MCF 10A (cell line): Measurements from ENCODE around the gene LPP. TPM values are rescaled to one million over a fixed set of nuclear protein-coding genes. Genes with fewer than 3 reads are reported as not detected.

Source experiments
- BruUV-seq: library from RNA; stranded (reverse); fragments of 400-500 nt; replicated peaks from 2 replicates; lab custom pipeline; 2021; lab: Mats Ljungman, UMichigan
- CTCF ChIA-PET: fragments of 300-600 bp; sonication (Branson Sonifier 250); formaldehyde crosslinking; extraction: SDS; loops from one replicate; lab custom pipeline; 2021; ENCODE audit warnings: antibody characterized with exemption, inconsistent platforms; lab: Yijun Ruan, JAX
- POLR2A ChIA-PET: fragments of 300-600, 350-650 bp; sonication (Branson Sonifier 250); formaldehyde crosslinking; extraction: SDS; loops from one replicate; lab custom pipeline; 2020; ENCODE audit warnings: antibody characterized with exemption, inconsistent platforms; lab: Yijun Ruan, JAX
- DNase-seq: peaks from one replicate; pipeline ENCODE4 v3.0.0-alpha.2; 2018; ENCODE audit not compliant: unreplicated experiment
- H3K27ac Mint-ChIP-seq: one replicate; pipeline ENCODE4 v1.8.0; 2022; ENCODE audit warnings: mild to moderate bottlenecking, low read depth, mixed read lengths; ENCODE audit not compliant: unreplicated experiment
- H3K27me3 Mint-ChIP-seq: one replicate; pipeline ENCODE4 v1.8.0; 2022; ENCODE audit warnings: mixed read lengths; ENCODE audit not compliant: insufficient read depth, unreplicated experiment
- H3K36me3 Mint-ChIP-seq: one replicate; pipeline ENCODE4 v1.8.0; 2022; ENCODE audit warnings: mild to moderate bottlenecking, moderate library complexity, mixed read lengths; ENCODE audit not compliant: insufficient read depth, unreplicated experiment
- H3K4me1 Mint-ChIP-seq: one replicate; pipeline ENCODE4 v1.8.0; 2022; ENCODE audit warnings: mixed read lengths; ENCODE audit not compliant: insufficient read depth, unreplicated experiment
- H3K4me3 Mint-ChIP-seq: one replicate; pipeline ENCODE4 v1.8.0; 2022; ENCODE audit warnings: mild to moderate bottlenecking, moderate library complexity, mixed read lengths; ENCODE audit not compliant: unreplicated experiment
- H3K9me3 Mint-ChIP-seq: one replicate; pipeline ENCODE4 v1.8.0; 2022; ENCODE audit warnings: mixed read lengths; ENCODE audit not compliant: unreplicated experiment
- CTCF ChIP-seq: fragments of 200-600 bp; IDR thresholded peaks from one replicate; pipeline ENCODE4 v1.8.0; 2022; ENCODE audit warnings: antibody characterized with exemption, mild to moderate bottlenecking; ENCODE audit not compliant: unreplicated experiment
- intact Hi-C: fragments of 100-400 bp; cut with micrococcal nuclease; formaldehyde crosslinking; loops from 2 replicates; pipeline ENCODE4 v1.14.1; 2022
- total RNA-seq: library from RNA; stranded (reverse); gene quantifications from 2 replicates; pipeline ENCODE4 v1.2.3, GENCODE V29; 2022

LPP gene
- total RNA-seq, 1 experiment from 2014 or later, result 117 TPM

- ChIA-PET CTCF (interaction anchor here (0.6 to 0.9 kb wide), 2 partner anchors 63 to 80 kb away, joined by 3 read pairs; no protein-coding TSS in a partner anchor), POLR2A (interaction anchor here (2.1 kb wide), 1 partner anchor 40 kb away, joined by 6 read pairs; no protein-coding TSS in a partner anchor)
- Mint-ChIP-seq H3K36me3 (no peaks in the 10 kb centered on the region), H3K9me3 (no peaks in the 10 kb centered on the region), H3K4me3 (no peak overlapping the region), H3K27ac (no peak overlapping the region), H3K4me1 (peaks cover 22% of the 10 kb centered on the region), H3K27me3 (no peaks in the 10 kb centered on the region)
- peak; percentile 18 for DNase-seq
- BruUV-seq, result no TSS peak
- no peak for TF ChIP-seq CTCF
- intact Hi-C loops, result no loop called here
These were observed 754.3 kb downstream of the LPP start for GRCh38 chr3:188908002-188908850.

GRCh38 chr3:188911026-188911850 is 757.3 kb downstream of the LPP start:
- ChIA-PET POLR2A (interaction anchor here (0.6 kb wide), 1 partner anchor 225 kb away, joined by 3 read pairs; no protein-coding TSS in a partner anchor), CTCF (interaction anchor here (0.6 kb wide), 1 partner anchor 377 kb away, joined by 3 read pairs; no protein-coding TSS in a partner anchor)
- BruUV-seq, result no TSS peak
- no peaks in the 10 kb centered on the region for H3K9me3 Mint-ChIP-seq
- H3K36me3 Mint-ChIP-seq, result no peaks in the 10 kb centered on the region
- DNase-seq, result no peak
- H3K4me3 Mint-ChIP-seq, result no peak overlapping the region
- no peak overlapping the region for H3K27ac Mint-ChIP-seq
- H3K27me3 Mint-ChIP-seq, result no peaks in the 10 kb centered on the region
- H3K4me1 Mint-ChIP-seq, result no peaks in the 10 kb centered on the region
- intact Hi-C loops, result no loop called here
- no peak for TF ChIP-seq CTCF

- H3K27me3 Mint-ChIP-seq, result no peaks in the 10 kb centered on the region
- no peak for TF ChIP-seq CTCF
These were observed 759.1 kb downstream of the LPP start for GRCh38 chr3:188913084-188913483.

GRCh38 chr3:188914552-188914951 is 760.6 kb downstream of the LPP start:
- POLR2A ChIA-PET, result interaction anchor here (1.2 to 1.5 kb wide), 2 partner anchors 14 to 34 kb away, joined by 3 to 5 read pairs; no protein-coding TSS in a partner anchor
- H3K27ac Mint-ChIP-seq, result no peak overlapping the region
- TF ChIP-seq CTCF, result no peak
- CTCF ChIA-PET, result interaction anchor here (0.6 to 1.3 kb wide), 2 partner anchors 33 to 38 kb away, joined by 3 read pairs; no protein-coding TSS in a partner anchor
- DNase-seq, result no peak
- intact Hi-C loops, result no loop called here
- no peaks in the 10 kb centered on the region for H3K27me3 Mint-ChIP-seq
- no peaks in the 10 kb centered on the region for H3K36me3 Mint-ChIP-seq
- no peaks in the 10 kb centered on the region for H3K4me1 Mint-ChIP-seq
- no peak overlapping the region for H3K4me3 Mint-ChIP-seq
- H3K9me3 Mint-ChIP-seq, result no peaks in the 10 kb centered on the region
- no TSS peak for BruUV-seq

More at GRCh38 chr3:188913084-188913483, 759.1 kb downstream of the LPP start:
- Mint-ChIP-seq H3K9me3 (no peaks in the 10 kb centered on the region), H3K27ac (no peak overlapping the region), H3K4me3 (no peak overlapping the region), H3K4me1 (no peaks in the 10 kb centered on the region), H3K36me3 (no peaks in the 10 kb centered on the region)
- DNase-seq, result no peak
- intact Hi-C loops, result no loop called here
- CTCF ChIA-PET, result no interaction called here
- POLR2A ChIA-PET, result no interaction called here
- no TSS peak for BruUV-seq
